Stimulated activated naive B cell treated with anti-CD40 and anti-IgM and Interleukin-4, amounts not matched to agents 10 μg/mL and 1 μg/mL and 100 μg/mL, for 72 hours (primary cell): ENCODE data around the gene SLCO3A1.

Source experiments
- ATAC-seq, 2 donors: fragments of 150-1000 bp; cut with Tn5 transposase; replicated peaks; 2 replicates each; pipeline ENCODE4 v1.10.0; 2021; ENCODE audit warnings: moderate library complexity in 1 of 2
- DNase-seq: peaks from one replicate; pipeline ENCODE4 v3.0.0; 2021
- H3K27ac Mint-ChIP-seq: one replicate; pipeline ENCODE4 v1.8.0; 2022; ENCODE audit warnings: mild to moderate bottlenecking, mixed read lengths
- H3K27me3 Mint-ChIP-seq, 2 donors: one replicate each; pipeline ENCODE4 v1.8.0; 2022; ENCODE audit warnings: mixed read lengths in 2 of 2
- H3K36me3 Mint-ChIP-seq, 2 donors: one replicate each; pipeline ENCODE4 v1.8.0; 2022; ENCODE audit warnings: mixed read lengths in 2 of 2, mild to moderate bottlenecking in 1 of 2
- H3K4me1 Mint-ChIP-seq, 2 donors: one replicate each; pipeline ENCODE4 v1.8.0; 2022; ENCODE audit warnings: mixed read lengths in 2 of 2, mild to moderate bottlenecking in 1 of 2
- H3K4me3 Mint-ChIP-seq, 2 donors: one replicate each; pipeline ENCODE4 v1.8.0; 2022; ENCODE audit warnings: mild to moderate bottlenecking in 2 of 2, mixed read lengths in 2 of 2, moderate library complexity in 1 of 2
- H3K9me3 Mint-ChIP-seq, 2 donors: one replicate each; pipeline ENCODE4 v1.8.0; 2022; ENCODE audit warnings: mixed read lengths in 2 of 2, mild to moderate bottlenecking in 1 of 2

SLCO3A1 gene

GRCh38 chr15:91853511-91853947 is at the start of gene SLCO3A1:
Gene SLCO3A1, plus strand, starts transcription at chr15:91853708.
- peak; percentile 33 for DNase-seq
- peaks cover 40 to 60% of the 10 kb centered on the region in 2 donors for H3K27me3 Mint-ChIP-seq

GRCh38 chr15:91807122-91807521 is 46.4 kb upstream of the SLCO3A1 start:
- H3K4me3 Mint-ChIP-seq, result no peak overlapping the region
- peaks cover 5 to 6% of the 10 kb centered on the region in 2 donors for H3K27me3 Mint-ChIP-seq
- H3K27ac Mint-ChIP-seq, result no peak overlapping the region
- no peaks in the 10 kb centered on the region for H3K36me3 Mint-ChIP-seq
- H3K4me1 Mint-ChIP-seq, result no peaks in the 10 kb centered on the region
- peaks cover 6 to 8% of the 10 kb centered on the region in 2 donors for H3K9me3 Mint-ChIP-seq
- ATAC-seq (no peak), DNase-seq (no peak)

More at GRCh38 chr15:91853511-91853947, at the start of gene SLCO3A1:
- Mint-ChIP-seq H3K4me1 (peaks cover 34 to 60% of the 10 kb centered on the region in 2 donors), H3K36me3 (peaks cover 2 to 10% of the 10 kb centered on the region in 2 donors), H3K9me3 (peaks cover 0 to 1% of the 10 kb centered on the region in 2 donors), H3K4me3 (peak within 1 kb of the TSS; percentile 79 to 83), H3K27ac (peak within 1 kb of the TSS; percentile 84)
- peak; percentile 26 to 33 for ATAC-seq

- Mint-ChIP-seq H3K27ac (no peak overlapping the region), H3K36me3 (no peaks in the 10 kb centered on the region), H3K4me1 (no peaks in the 10 kb centered on the region), H3K27me3 (no peaks in the 10 kb centered on the region), H3K9me3 (peaks cover 17 to 22% of the 10 kb centered on the region in 2 donors), H3K4me3 (no peak overlapping the region)
- DNase-seq (no peak), ATAC-seq (no peak)
Measured at GRCh38 chr15:91813924-91814323, 39.6 kb upstream of the SLCO3A1 start.

GRCh38 chr15:91816942-91817341 is 36.6 kb upstream of the SLCO3A1 start:
- Mint-ChIP-seq H3K9me3 (peaks cover 16 to 17% of the 10 kb centered on the region in 2 donors), H3K27me3 (peaks cover 0 to 7% of the 10 kb centered on the region in 2 donors)

DNA sequence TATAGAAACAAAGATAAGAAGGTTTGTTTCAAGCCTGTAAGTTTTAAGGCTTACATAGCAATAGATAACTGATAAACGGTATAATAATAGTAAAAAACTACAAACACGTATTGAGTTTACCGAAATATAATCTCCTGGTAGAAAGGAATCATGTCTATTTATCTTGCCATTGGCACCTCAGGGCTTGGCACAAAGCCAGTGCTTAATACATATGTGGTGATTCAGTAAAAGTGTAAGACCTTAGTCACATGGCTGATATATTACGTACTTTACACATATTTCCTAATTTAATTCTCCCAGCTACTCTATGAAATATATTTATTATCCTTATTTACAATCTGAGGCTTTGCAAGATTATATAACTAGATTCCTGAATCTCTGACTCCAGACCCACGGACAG is 32.0 kb upstream of the SLCO3A1 start:
- Mint-ChIP-seq H3K9me3 (peaks cover 2 to 3% of the 10 kb centered on the region in 2 donors), H3K36me3 (no peaks in the 10 kb centered on the region), H3K27ac (no peak overlapping the region), H3K27me3 (peaks cover 0 to 7% of the 10 kb centered on the region in 2 donors), H3K4me1 (no peaks in the 10 kb centered on the region), H3K4me3 (no peak overlapping the region)
- ATAC-seq, result no peak
- no peak for DNase-seq

More at GRCh38 chr15:91816942-91817341, 36.6 kb upstream of the SLCO3A1 start:
- ATAC-seq, result no peak
- no peak for DNase-seq
- Mint-ChIP-seq H3K27ac (no peak overlapping the region), H3K4me1 (no peaks in the 10 kb centered on the region), H3K4me3 (no peak overlapping the region), H3K36me3 (no peaks in the 10 kb centered on the region)

DNA sequence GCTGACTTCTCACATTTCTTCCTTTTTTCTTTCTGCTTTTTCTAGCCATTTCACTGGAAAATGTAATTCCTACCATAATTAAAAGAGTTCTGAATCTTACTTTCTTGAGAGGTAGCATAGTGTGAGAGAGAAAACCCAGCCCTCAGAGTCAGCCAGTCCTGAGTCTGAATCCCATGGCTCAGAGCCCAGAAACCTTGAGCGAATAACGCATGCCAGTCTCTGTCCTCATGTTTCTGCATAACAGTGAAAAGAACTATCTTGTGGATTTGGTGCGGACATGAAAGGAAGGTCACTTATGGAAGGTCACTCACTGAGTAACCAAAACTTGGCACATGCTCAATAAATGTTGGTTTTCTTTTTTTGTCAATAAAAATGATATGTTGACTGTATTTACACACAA is 29.3 kb upstream of the SLCO3A1 start:
- Mint-ChIP-seq H3K4me1 (no peaks in the 10 kb centered on the region), H3K36me3 (no peaks in the 10 kb centered on the region), H3K9me3 (no peaks in the 10 kb centered on the region), H3K4me3 (no peak overlapping the region), H3K27ac (no peak overlapping the region), H3K27me3 (peaks cover 8 to 16% of the 10 kb centered on the region in 2 donors)
- DNase-seq, result no peak
- ATAC-seq, result no peak

DNA sequence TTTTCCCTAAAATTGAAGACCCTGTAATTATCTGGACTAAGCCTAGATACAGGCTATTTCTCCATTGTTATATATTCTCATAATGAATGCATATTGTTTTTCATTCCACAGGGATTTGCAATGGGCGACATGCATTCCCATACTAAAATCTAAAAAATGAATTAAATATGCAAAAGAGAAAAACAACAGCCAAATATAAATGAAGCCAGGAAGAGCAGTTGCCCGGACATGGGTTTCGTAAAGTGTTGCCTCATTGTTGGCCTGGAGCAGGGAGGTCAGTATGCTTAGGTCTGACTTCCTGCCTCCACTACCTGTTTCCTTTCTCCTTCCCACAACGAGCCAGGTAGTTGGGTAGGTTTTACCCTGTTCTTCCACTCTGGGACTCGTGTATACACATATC is 27.1 kb upstream of the SLCO3A1 start:
- DNase-seq (no peak), ATAC-seq (no peak)
- H3K9me3 Mint-ChIP-seq, result no peaks in the 10 kb centered on the region
- no peak overlapping the region for H3K27ac Mint-ChIP-seq
- no peak overlapping the region for H3K4me3 Mint-ChIP-seq
- no peaks in the 10 kb centered on the region for H3K36me3 Mint-ChIP-seq
- H3K27me3 Mint-ChIP-seq, result peaks cover 8 to 15% of the 10 kb centered on the region in 2 donors
- no peaks in the 10 kb centered on the region for H3K4me1 Mint-ChIP-seq

DNA sequence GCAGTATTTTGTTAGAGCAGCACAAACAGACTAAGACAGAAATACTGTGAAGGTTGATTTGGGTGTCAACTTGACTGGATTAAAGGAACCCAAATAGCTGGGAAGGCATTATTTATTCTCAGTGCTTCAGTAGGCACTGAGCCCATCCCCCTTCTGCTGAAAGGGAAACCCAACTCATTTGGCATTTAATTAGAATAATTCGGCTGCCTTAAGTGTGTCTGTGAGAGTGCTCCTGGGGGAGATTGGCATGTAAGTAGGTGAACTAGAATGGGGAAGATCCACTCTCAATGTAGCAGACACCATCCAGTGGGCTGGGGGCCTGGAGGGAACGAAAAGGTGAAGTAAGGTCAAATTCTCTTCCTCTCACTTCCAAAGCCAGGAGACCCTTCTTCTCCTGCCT is 20.5 kb upstream of the SLCO3A1 start:
- Mint-ChIP-seq H3K4me3 (no peak overlapping the region), H3K27ac (no peak overlapping the region), H3K27me3 (peaks cover 12 to 34% of the 10 kb centered on the region in 2 donors), H3K36me3 (no peaks in the 10 kb centered on the region), H3K9me3 (peaks cover 0 to 3% of the 10 kb centered on the region in 2 donors), H3K4me1 (no peaks in the 10 kb centered on the region)
- DNase-seq (no peak), ATAC-seq (no peak)

DNA sequence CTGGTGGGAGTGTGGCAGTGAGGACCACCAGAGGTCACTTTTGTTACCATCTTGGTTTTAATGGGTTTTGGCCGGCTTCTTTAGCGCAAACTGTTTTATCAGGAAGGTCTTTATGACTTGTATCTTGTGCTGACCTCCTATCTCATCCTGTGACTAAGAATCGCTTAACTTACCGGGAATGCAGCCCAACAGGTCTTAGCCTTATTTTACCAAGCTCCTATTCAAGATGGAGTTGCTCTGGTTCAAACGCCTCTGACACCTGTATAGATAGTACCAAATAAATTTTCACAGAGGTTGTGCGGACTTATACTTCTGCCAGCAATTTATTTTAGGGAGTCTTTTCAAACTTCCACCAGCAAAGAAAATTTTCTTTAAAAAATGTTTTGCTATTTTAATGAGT is 13.6 kb upstream of the SLCO3A1 start:
- no peak for DNase-seq
- Mint-ChIP-seq H3K4me3 (no peak overlapping the region), H3K36me3 (peaks cover 0 to 2% of the 10 kb centered on the region in 2 donors), H3K9me3 (peaks cover 2 to 7% of the 10 kb centered on the region in 2 donors), H3K27me3 (peaks cover 18 to 28% of the 10 kb centered on the region in 2 donors), H3K27ac (no peak overlapping the region), H3K4me1 (no peaks in the 10 kb centered on the region)
- ATAC-seq, result no peak

GRCh38 chr15:91841861-91842260 is 11.6 kb upstream of the SLCO3A1 start:
- Mint-ChIP-seq H3K9me3 (peaks cover 2 to 7% of the 10 kb centered on the region in 2 donors), H3K27me3 (peaks cover 26 to 39% of the 10 kb centered on the region in 2 donors), H3K36me3 (peaks cover 0 to 2% of the 10 kb centered on the region in 2 donors), H3K27ac (no peak overlapping the region), H3K4me3 (no peak overlapping the region), H3K4me1 (no peaks in the 10 kb centered on the region)
- DNase-seq (no peak), ATAC-seq (no peak)

DNA sequence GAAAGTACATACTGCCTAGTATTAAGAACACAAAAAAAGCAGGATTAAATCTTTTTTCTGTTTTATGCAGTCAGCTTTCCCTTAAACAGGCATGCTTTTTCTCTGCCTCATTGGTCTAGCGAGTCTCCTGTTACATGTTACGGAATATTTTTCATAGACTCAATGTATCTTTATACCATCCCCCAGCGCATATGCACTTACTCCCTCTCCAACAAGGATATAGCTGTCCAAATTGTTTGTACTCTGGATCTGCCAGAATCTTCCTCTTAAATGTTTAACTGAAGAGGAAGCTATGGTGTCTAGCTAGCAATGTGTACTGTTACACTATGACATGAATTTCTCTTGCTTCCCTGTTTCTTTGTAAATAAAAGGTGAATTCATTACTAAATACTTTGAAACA is 9.2 kb upstream of the SLCO3A1 start:
- DNase-seq (no peak), ATAC-seq (no peak)
- Mint-ChIP-seq H3K4me1 (peaks cover 0 to under 1% of the 10 kb centered on the region in 2 donors), H3K4me3 (no peak overlapping the region), H3K36me3 (peaks cover 0 to 2% of the 10 kb centered on the region in 2 donors), H3K9me3 (peaks cover 2 to 4% of the 10 kb centered on the region in 2 donors), H3K27me3 (peaks cover 40 to 47% of the 10 kb centered on the region in 2 donors), H3K27ac (no peak overlapping the region)

- no peak overlapping the region for H3K27ac Mint-ChIP-seq
- no peak for ATAC-seq
- H3K27me3 Mint-ChIP-seq, result peaks cover 45 to 53% of the 10 kb centered on the region in 2 donors
- H3K36me3 Mint-ChIP-seq, result peaks cover 2 to 5% of the 10 kb centered on the region in 2 donors
- H3K4me3 Mint-ChIP-seq, result no peak overlapping the region
- peaks cover 2 to 6% of the 10 kb centered on the region in 2 donors for H3K4me1 Mint-ChIP-seq
- no peak for DNase-seq
- peaks cover 2 to 4% of the 10 kb centered on the region in 2 donors for H3K9me3 Mint-ChIP-seq
Measured at GRCh38 chr15:91844928-91845327, 8.6 kb upstream of the SLCO3A1 start.

DNA sequence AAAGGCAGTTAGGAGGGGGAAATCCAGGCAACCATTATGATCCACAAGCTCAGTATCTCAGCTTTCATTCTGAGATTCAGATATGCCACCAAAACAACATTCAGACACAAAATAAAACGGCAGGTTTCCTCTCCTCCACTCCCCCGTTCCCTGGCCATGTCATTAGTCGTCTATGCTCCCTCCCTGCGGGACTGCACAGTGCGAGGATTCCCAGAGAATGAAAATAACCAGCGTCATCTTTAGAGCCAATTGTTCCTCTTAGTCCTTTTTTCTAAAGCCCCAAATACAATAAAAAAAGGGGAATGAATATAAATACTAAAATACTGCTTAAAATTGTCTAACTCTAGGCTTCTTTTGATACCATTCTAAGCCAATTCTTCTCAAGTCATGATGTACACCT is 7.8 kb upstream of the SLCO3A1 start:
- peaks cover 2 to 4% of the 10 kb centered on the region in 2 donors for H3K9me3 Mint-ChIP-seq
- no peak for ATAC-seq
- H3K4me3 Mint-ChIP-seq, result no peak overlapping the region
- peaks cover 2 to 7% of the 10 kb centered on the region in 2 donors for H3K4me1 Mint-ChIP-seq
- H3K36me3 Mint-ChIP-seq, result peaks cover 2 to 6% of the 10 kb centered on the region in 2 donors
- H3K27me3 Mint-ChIP-seq, result peaks cover 52 to 58% of the 10 kb centered on the region in 2 donors
- no peak for DNase-seq
- H3K27ac Mint-ChIP-seq, result no peak overlapping the region

GRCh38 chr15:91849180-91849579 is 4.3 kb upstream of the SLCO3A1 start:
- DNase-seq, result no peak
- Mint-ChIP-seq H3K4me1 (peaks cover 10 to 22% of the 10 kb centered on the region in 2 donors), H3K27me3 (peaks cover 67 to 68% of the 10 kb centered on the region in 2 donors), H3K27ac (no peak overlapping the region), H3K9me3 (no peaks in the 10 kb centered on the region), H3K36me3 (peaks cover 0 to 6% of the 10 kb centered on the region in 2 donors), H3K4me3 (no peak overlapping the region)
- no peak for ATAC-seq

- ATAC-seq, result no peak
- H3K27ac Mint-ChIP-seq, result no peak overlapping the region
- H3K27me3 Mint-ChIP-seq, result peaks cover 64 to 69% of the 10 kb centered on the region in 2 donors
- H3K4me1 Mint-ChIP-seq, result peaks cover 12 to 27% of the 10 kb centered on the region in 2 donors
- H3K9me3 Mint-ChIP-seq, result no peaks in the 10 kb centered on the region
- H3K4me3 Mint-ChIP-seq, result no peak overlapping the region
- DNase-seq, result no peak
- H3K36me3 Mint-ChIP-seq, result peaks cover 0 to 6% of the 10 kb centered on the region in 2 donors
Measured at GRCh38 chr15:91849749-91850161, 3.8 kb upstream of the SLCO3A1 start.
